Inferior parietal cortex (tissue), 1 donor: Measurements from ENCODE around the gene TMEM117.
A peak's percentile ranks its signal among the peaks of the same experiment; 100 is the strongest.
"Not testable (repeated sequence)": the region's sequence is repeated elsewhere in the genome, so short reads cannot be mapped to it uniquely, and the experiment has no call there.

Experiments
- DNase-seq: peaks from one replicate; pipeline ENCODE4 v3.0.0-alpha.2; 2016; ENCODE audit errors: extremely low spot score

Gene TMEM117

DNA sequence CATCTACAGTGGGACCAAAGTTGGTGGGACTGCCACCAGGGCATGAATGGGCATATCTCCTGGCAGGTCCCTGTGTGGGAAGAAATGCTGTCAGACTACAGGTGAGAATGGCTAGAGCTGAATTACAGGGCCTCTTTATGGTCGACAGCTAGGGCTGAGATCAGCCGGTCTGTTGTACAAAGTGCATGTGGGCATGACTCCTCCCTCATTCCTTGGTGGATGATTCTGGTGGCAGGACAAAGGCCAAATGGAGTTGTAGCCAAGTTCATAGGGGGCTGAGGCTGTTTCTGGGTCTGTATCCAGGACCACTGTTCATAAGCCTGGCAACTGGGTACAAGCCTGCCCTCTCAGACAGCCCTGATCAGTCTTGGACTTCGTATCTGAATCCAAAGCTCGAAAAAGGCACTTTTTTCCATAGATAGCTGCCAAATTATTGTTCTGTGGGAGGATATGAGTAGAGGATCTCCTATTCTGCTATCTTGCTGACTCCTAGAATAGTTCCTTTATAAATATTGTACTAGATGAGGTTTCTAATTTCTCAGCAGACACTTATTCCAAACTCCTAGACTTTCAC lies 460.8 kb downstream of the TMEM117 start:
- DNase-seq: no peak

DNA sequence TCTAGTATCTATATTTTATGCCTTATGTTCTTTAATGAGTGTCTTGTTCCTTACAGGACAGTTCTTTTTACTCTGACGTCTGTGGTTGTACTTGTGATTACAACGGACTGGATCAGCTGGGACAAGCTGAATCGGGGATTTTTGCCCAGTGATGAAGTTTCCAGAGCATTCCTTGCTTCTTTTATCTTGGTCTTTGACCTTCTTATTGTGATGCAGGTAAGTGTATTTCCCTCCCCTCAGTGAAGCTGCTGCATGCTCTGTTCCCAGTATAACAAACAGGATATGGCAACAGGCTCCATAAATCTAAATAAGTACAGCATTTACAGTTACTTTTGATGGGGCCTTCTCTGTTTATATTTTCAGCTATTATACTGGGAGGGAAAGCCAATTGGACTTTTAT lies 463.6 kb downstream of the TMEM117 start:
- DNase-seq: no peak

DNA sequence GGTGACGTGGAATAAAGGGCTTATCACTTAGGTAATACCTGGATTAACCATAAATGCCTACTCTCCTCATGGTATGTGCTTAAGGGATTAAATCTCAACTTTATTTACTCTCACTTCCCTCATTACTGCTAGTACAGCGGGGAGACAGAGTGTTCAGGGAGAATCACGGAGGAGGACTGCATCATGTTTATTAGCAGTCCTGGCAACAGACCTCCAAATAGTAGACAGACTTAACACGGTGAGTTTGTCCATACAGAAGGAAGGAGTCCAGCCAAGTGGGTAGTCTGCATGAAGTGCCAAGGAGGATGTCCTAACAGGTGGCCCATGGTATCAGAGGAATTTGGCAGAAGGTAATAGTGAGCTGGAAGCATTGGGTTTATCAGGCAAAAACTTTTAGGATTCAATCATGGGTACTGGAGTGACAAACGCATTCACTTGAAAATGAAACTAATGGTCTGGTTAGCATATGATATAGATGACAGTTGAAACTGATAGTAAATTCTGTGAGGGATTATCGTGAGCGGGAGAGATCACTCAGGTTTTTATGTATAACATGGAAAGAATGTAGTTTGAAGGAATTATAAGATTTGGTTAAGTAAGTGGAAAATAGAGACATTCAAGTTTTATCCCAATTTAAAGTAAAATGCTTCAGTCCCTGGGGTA lies 471.8 kb downstream of the TMEM117 start:
- no peak for DNase-seq

DNA sequence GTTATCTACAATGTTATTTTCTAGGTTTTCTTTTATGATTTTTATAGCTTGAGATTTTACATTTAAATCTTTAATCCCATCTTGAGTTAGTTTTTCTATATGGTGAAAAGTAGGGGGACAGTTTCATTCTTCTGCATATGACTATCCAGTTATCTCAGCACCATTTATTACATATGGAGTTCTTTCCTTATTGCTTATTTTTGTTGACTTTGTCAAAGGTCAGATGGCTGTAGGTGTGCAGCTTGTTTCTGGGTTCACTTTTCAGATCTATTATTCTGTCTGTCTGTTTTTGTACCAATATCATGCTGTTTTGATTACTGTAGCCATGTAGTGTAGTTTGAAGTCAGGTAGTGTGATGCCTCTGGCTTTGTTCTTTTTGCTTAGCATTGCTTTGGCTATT lies 477.3 kb downstream of the TMEM117 start:
- DNase-seq: no peak

DNA sequence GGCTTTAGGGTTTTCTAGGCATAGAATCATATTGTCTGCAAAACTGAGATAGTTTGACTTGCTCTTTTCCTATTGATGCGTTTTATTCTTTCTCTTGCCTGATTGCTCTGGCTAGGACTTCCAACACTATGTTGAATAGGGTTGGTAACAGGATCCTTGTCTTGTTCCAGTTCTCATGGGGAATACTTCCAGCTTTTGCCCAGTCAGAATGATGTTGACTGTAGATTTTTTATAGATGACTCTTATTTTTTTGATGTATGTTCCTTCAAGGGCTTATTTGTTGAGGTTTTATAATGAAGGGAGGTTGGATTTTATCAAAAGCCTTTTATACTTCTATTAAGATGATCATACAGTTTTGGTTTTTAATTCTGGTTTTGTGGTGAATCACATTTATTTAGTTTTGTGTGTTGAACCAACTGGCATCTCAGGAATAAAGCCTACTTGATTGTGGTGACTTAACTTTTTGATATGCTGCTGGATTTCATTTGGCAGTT lies 478.2 kb downstream of the TMEM117 start:
- no peak for DNase-seq

DNA sequence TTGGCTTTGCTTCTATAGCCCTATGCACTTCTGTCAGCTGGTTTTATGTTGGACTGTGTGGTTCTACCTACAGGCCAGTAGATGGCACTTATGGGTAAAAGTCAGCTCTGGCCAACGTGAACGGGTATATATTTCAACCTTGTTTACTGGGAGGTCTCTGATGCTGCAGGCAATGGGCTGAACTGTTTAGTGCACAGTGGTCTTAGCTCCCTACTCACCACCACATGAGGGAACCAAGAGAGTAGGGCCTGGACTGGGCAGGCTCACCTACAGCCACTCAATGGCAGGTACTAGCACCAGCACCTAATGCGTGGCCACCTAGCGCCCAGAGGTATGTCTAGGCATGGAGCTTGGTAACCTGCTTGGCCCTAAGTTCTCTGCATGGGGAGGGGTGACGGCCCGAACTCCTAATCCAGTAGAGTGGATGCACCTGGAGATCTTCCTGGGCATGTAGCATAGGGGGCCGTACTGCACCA lies 481.8 kb downstream of the TMEM117 start:
- DNase-seq: no peak

DNA sequence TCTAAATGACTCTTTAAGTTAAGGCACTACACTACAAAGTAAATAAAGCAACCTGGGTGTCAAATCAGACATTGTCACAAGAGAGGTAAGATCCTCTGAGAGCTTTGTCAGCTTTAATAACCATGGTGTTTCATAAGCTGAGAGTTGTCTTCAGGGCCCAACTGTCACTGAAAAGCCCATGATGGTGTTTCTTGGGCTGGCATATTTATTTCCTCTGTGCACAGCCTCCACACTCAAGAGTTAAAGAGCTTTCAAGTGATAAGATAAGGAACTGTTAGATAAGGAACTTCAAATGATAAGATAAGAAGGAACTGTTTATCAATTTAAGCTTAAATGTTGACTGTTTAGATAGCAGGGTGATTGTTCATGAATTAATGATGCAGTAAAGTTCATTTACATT lies 495.4 kb downstream of the TMEM117 start:
- no peak for DNase-seq

DNA sequence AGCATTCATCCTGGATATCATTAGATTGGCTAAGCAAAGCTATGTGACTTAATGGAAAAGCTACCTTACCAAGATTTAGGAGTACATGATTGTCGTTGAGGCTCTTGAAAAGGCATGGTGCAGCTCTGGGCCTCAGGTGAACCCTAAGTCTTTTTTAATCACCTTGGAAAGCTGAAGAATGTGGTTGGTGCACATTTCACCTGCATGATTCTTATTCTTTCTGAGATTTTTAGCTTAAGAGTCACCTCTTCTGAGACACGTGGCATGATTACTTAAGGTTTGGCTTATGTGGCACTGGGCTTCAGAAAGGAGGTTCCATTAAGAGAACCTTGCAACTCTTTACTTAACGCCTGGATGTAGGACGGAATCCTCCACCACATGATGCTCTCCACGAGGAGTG lies 498.5 kb downstream of the TMEM117 start:
- no peak for DNase-seq

- no peak for DNase-seq
These were observed 499.1 kb downstream of the TMEM117 start for GRCh38 chr12:44335030-44335429.

GRCh38 chr12:44336577-44336976 lies 500.7 kb downstream of the TMEM117 start:
- no peak for DNase-seq

- no peak for DNase-seq
These were observed 506.5 kb downstream of the TMEM117 start for GRCh38 chr12:44342371-44342770.

GRCh38 chr12:44347145-44347544 lies 511.3 kb downstream of the TMEM117 start:
- no peak for DNase-seq

DNA sequence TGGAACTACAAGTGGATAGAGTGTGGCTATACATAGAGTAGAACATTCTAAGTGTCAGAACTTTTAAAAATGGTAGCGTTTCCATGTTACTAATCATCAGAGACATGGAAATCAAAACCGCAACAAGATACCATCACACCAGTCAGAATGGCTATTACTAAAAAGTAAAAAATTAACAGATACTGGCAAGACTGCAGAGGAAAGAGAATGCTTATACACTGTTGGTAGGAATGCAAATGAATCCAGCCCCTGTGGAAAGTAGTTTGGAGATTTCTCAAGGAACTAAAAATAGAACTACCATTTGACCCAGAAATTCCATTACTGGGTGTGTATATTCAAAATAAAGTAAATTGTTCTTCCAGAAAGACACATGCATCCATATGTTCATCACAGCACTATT lies 521.6 kb downstream of the TMEM117 start:
- DNase-seq: no peak

DNA sequence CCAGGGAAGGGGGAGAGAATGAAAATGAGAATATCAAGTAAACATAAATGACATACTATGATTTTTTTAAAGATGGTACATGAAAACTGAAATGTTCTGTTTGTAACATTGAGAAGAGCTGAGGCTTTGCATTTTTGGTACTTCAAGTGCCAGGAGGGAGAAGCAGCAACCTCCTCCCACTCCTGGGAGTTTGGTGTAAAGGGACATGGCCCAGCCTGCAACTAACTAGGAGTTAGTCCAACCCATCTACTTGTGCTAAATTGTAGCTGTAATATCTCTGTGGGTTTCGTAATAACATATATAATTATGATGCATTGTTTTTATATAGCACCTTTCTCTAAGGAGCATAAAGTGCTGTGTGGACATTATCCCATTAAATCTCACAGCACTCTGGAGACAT lies 522.8 kb downstream of the TMEM117 start:
- DNase-seq: no peak

GRCh38 chr12:44362947-44363346 lies 527.1 kb downstream of the TMEM117 start:
- DNase-seq: no peak

DNA sequence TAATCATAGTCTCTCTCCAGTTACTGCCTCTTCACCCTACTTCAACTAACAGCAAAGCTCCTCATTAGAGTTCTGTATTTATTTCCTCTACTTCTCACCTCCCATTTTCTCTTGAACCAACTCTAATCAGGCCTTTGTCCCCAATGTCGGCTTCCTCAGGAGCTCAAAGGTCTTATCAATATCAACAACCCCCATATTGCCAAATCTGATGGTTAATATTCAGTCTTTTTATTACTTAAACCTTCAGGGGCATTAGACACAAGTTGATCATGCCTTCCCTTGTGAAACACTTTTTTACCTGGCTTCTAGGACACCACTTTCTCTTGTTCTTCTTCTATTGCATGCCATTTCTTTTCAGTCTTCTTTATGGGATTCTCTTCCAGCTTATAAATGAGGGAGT lies 531.3 kb downstream of the TMEM117 start:
- no peak for DNase-seq

DNA sequence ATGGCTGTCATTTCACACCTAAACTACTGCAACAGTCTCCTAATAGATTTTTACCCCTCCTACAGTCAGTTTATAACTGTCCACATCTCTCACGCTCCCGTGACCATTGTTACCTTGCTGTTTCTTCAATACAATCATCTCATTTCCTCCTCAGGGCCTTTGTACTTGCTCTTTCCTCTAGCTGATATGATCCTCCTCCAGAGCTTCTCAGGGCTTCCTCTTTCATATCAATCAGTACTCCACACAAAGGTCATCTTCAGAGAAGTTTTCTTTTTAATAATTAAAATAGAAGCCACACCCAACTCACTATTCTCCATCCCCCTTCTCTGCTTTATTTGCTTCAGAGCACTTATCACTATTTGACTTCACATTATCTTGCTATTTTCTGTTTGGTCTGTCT lies 532.0 kb downstream of the TMEM117 start:
- DNase-seq: no peak

- no peak for DNase-seq
These were observed 534.1 kb downstream of the TMEM117 start for GRCh38 chr12:44369998-44370397.

- DNase-seq: no peak
These were observed 535.1 kb downstream of the TMEM117 start for GRCh38 chr12:44370982-44371381.

DNA sequence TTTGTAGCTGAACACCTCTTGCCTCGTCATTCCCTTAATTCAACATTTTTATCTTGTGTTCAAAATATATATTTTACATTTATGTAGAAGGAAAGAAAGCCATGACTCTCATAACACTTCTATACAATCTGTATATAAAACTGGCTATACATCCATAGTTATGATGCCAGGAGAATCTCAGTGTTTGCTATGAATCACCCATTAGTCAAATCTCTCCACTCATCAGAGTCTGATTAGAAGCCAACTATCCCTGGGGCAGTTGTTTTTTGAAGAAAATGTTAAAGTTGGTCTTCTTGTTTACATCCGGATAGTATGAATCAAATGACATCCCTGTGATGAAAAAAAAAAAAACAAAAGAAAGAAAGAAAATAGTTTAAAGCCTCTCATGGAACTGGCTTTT lies 536.4 kb downstream of the TMEM117 start:
- peak; percentile 26 for DNase-seq

DNA sequence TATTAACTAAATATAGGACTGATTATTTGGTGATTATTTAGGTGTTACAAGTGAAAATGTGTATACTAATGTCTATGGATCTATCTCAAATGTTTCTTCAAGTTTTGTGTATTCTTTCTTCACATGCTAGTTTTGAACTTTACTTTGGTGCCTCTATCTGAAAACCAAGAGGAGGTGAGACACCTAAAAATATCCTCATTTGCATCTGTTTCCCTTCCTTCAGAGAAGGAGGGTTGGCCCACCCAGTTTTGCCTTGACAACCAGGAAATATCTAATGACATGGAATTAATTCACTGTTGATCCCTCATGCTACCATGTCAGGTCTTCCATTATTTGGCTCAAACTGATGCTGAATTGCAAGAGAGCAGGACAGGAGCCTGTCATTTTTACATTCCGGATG lies 539.8 kb downstream of the TMEM117 start:
- DNase-seq: no peak

GRCh38 chr12:44377443-44378187 lies 541.7 kb downstream of the TMEM117 start:
- peak; percentile 41 for DNase-seq

- not testable (repeated sequence) for DNase-seq
These were observed 543.2 kb downstream of the TMEM117 start for GRCh38 chr12:44379113-44379512.
